ENCODE results near the gene IVNS1ABP. TPM values are rescaled to one million over a fixed set of nuclear protein-coding genes. Genes with fewer than 3 reads are reported as not detected.

The IVNS1ABP gene
- total and polyA plus RNA-seq, 9 of the 15 experiments (the other 6 are each of a cell fraction or from before 2014, with no cell fraction given) = 30.6 to 126 (median 77.7) TPM

GRCh38 chr1:185316163-185317033 lies 645 bp downstream of the IVNS1ABP start (continued):
- TF ChIP-seq CEBPB (tag; IDR thresholded peaks at IDR 0.05) = no peak
- TF ChIP-seq PYGO2 (tag; IDR thresholded peaks at IDR 0.05) = no peak
- no peak for TF ChIP-seq ILK (tag; IDR thresholded peaks at IDR 0.05; ENCODE audit: borderline replicate concordance, low read depth)
- no peak for TF ChIP-seq THRA (IDR thresholded peaks at IDR 0.05)
- no peak for TF ChIP-seq ZBTB49 (CRISPR knock-in tag; IDR thresholded peaks at IDR 0.05; ENCODE audit: borderline replicate concordance)
- TF ChIP-seq ZNF639 (CRISPR knock-in tag; conservative IDR thresholded peaks at IDR 0.05 in 1 of 2, IDR thresholded peaks at IDR 0.05 in 1 of 2) = no peak
- TF ChIP-seq HMG20B (CRISPR knock-in tag; IDR thresholded peaks at IDR 0.05) = no peak
- TF ChIP-seq YBX1 (IDR thresholded peaks at IDR 0.05) = no peak
- no peak for TF ChIP-seq FOSL1 (tag; conservative IDR thresholded peaks at IDR 0.05)
- TF ChIP-seq ZFPM2 (CRISPR knock-in tag; IDR thresholded peaks at IDR 0.05) = no peak
- TF ChIP-seq ZNF644 (tag; IDR thresholded peaks at IDR 0.05; ENCODE audit: low read depth) = no peak
- no peak for TF ChIP-seq RREB1 (CRISPR knock-in tag; IDR thresholded peaks at IDR 0.05)
- no peak for TF ChIP-seq CREB5 (CRISPR knock-in tag; IDR thresholded peaks at IDR 0.05)
